Epithelial cell of esophagus (primary cell): ENCODE measurements around the gene FAM149A.

Experiments used
- DNase-seq: peaks from one replicate; pipeline ENCODE4 v3.0.0; 2010; ENCODE audit warnings: low read depth
- H3K4me3 ChIP-seq: 2 replicates; pipeline ENCODE4 v1.5.1; 2011; ENCODE audit warnings: mild to moderate bottlenecking, low read length, control low read depth
- TF ChIP-seq, protein P1 (sequence below): IDR thresholded peaks from 2 replicates; pipeline ENCODE4 v1.5.1; 2011; ENCODE audit warnings: low read depth, mild to moderate bottlenecking, low read length, control low read depth, inconsistent platforms; ENCODE audit not compliant: insufficient read depth; ENCODE audit errors: missing control alignments

Gene FAM149A

DNA sequence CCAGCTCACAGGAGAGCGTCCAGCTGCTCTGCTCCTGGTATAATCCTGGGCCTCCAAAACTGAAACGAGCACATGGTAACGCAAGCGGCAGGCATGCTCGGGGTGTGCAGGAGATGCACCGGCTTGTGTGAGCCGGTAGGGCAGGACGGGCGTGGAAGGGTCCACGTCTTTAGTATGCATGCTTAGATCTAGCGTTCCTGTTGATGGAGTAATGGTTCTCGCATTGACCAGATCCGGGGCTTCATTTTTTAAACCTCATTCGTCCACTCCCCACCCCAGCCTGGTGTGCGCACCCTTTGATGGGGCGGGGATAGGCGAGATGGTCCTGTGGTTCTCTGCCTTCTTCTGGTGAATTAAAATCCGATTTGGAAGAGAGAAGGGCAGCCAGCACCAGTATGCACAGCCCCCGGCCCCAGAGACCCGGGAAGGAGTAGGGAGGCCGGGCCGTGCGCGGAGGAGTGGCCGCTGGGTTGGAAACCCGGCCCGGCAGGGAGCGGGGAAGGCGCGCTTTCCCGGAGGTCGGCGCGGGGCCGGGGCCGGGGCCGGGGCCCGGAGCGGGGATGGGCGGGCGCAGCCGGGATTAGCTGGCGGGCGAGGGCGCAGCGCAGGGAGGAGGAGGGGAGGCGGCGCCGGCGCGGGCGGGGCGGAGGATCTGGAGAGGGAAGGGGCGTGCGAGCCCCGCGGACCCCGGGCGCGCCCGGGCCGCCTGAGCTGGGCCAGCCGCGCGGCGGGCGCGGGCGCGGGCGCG is 39.9 kb downstream of the FAM149A start:
- H3K4me3 ChIP-seq, result peak overlapping the region; percentile 38
- peak; percentile 43 for DNase-seq
- TF ChIP-seq, protein P1, sequence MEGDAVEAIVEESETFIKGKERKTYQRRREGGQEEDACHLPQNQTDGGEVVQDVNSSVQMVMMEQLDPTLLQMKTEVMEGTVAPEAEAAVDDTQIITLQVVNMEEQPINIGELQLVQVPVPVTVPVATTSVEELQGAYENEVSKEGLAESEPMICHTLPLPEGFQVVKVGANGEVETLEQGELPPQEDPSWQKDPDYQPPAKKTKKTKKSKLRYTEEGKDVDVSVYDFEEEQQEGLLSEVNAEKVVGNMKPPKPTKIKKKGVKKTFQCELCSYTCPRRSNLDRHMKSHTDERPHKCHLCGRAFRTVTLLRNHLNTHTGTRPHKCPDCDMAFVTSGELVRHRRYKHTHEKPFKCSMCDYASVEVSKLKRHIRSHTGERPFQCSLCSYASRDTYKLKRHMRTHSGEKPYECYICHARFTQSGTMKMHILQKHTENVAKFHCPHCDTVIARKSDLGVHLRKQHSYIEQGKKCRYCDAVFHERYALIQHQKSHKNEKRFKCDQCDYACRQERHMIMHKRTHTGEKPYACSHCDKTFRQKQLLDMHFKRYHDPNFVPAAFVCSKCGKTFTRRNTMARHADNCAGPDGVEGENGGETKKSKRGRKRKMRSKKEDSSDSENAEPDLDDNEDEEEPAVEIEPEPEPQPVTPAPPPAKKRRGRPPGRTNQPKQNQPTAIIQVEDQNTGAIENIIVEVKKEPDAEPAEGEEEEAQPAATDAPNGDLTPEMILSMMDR, result peak; percentile 28

DNA sequence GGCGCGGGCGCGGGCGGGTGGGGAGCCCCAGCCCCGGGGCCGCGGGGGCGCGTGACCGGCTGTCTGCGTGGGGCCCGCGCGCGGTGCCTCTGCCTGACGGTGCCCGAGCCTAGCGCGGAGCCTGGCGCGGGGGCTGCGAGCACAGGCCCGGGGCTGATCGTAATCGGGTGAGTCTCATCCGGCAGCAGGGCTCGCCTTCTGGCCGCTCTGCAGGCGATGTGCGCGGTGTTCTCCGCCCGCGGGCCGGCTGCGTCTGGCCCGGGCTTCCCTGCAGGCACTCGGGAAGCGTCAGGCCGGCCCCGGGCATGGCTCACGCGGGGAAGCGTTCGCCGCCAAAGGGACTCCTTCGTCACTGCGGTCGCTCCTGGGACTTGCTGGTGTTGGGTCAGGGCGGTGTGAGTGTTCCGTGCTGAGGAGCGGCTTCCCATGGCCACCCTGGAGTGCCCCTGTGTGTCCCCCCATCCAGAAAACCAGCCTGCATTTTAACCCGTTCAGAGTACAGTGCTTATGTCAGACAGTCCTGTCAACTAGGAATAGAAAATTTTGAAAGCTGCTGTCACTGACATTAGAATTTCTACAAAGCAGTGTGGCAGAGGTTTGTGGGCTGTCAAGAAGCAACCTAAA is 40.6 kb downstream of the FAM149A start:
- peak overlapping the region; percentile 37 for H3K4me3 ChIP-seq
- TF ChIP-seq, protein P1, result no peak
- peak; percentile 53 for DNase-seq

DNA sequence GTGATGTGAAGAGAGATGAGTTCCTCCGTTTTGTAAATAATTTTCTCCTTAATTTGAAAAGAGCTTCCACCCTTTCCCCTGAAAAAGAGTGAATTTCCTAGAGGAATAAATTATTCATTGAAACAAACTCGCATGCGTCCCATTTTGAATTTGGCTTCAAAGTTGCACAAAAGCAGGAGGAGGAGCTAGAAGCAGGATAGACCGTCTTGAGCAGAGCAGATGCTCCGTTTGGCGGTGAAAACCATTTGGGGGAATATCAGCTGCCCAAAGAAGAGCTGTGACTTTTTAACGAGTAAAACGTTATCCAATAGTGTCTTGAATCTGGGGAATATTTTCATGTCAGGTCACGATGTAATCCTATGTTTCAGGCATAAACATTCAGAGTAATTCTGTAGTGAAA is 42.0 kb downstream of the FAM149A start:
- H3K4me3 ChIP-seq, result no peak overlapping the region
- TF ChIP-seq, protein P1, result no peak
- DNase-seq, result no peak

DNA sequence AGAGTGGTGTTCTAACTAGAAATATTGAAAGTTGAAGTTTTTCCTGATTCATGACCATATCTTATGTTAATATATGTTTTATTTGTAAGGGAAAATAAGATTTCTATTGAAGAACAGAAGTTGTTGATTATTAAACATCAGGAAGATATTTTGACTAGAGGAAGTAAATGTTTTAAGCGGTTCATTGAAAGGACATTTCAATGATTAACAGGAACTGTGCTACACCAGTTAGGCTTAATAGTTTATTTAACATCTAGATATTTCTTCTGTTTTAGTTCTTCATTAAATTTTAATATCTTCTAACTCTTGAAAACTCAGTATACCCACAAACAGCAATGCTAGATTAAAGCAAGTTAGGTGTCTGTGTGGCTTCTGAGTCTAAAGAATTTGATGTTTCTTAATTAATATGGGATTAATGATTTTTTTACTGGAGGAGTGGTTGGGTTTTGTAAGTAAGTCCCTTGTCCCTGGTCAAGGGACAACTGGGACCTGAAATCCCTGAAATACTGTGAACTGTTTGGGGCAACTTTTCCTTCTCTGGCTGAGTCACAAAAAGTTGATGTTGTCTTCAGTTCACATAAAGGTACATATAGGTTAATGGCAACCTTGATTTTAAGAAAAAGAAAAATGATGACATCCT is 44.0 kb downstream of the FAM149A start:
- TF ChIP-seq, protein P1, result no peak

DNA sequence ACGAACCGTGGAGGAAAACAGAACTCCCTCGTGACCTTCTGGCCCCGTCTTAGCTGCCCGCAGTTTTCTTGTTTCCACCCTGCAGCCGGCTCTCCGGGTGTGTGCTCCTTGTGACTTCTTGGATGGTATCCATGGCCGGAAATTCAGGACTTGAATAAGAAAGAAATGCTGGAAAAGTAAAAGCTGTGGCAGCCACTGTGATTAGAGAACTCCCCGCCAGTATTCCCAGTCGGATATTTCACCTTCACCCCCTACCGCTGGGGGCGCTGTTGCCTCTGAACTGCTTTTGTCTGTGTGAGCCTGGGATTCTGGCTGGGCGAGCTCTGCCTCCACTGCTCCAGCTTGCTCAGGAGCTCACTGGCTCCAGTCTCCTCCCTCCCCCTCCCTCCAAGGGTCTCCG is 45.4 kb downstream of the FAM149A start:
- peak; percentile 6 for DNase-seq
- TF ChIP-seq, protein P1, result peak; percentile 36
- no peak overlapping the region for H3K4me3 ChIP-seq

More for the DNA sequence above, 44.0 kb downstream of the FAM149A start:
- no peak for DNase-seq
- H3K4me3 ChIP-seq, result no peak overlapping the region

DNA sequence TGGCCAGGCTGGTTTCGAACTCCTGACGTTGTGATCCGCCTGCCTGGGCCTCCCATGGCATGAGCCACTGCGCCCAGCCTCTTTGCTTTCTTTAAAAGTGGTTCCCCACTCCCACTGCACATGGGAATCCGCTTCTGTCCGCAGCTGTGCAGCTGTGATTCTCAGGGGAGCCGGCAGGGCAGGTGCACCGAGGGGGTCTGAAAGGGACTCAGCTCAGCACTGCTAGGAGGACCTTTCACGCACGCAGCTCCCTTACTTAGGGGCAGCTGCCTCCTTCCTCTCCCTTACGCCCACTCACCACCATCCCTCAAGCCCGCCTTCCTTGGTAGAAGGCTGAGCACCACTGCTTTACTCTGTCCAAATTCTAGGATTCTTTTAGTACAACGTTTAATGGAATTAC is 46.4 kb downstream of the FAM149A start:
- DNase-seq, result no peak
- TF ChIP-seq, protein P1, result no peak
- no peak overlapping the region for H3K4me3 ChIP-seq
